ENCODE results near the gene KLHL11. TPM values are rescaled to one million over a fixed set of nuclear protein-coding genes. Genes with fewer than 3 reads are reported as not detected.
A peak's percentile ranks its signal among the peaks of the same experiment; 100 is the strongest.

KLHL11 gene
- total and polyA plus RNA-seq, 10 of the 15 experiments (the other 5 are each of a cell fraction or from before 2014, with no cell fraction given) = 0.07 to 17.2 (median 10.1) TPM

DNA sequence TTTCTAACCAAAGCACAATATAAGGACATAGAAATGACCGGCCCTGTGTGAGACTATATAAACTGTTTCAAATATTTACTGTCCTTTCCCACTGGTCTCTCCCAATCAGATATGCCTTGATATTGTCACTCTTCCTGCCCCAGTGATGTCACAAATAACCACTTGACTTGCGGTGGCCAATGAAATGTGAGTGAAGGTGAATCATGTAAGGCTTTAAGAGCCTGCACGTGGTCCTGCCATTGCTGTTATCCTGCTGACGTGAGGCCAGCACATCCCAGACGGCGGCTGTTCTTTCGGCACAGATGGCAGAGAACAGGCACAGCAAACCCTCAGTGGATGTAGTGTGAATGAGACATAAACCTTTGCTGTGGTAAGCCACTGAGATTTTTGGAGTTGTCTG lies 5.4 kb upstream of the KLHL11 start:
- Histone ChIP-seq H4K20me1 (ENCODE audit: control insufficient read depth, insufficient read depth) (no peaks in the 10 kb centered on the region; the same call in 1 of the 2 replicates), H3K36me3 (ENCODE audit: control insufficient read depth in 2 of 2, insufficient read depth in 2 of 2, low read length in 1 of 2) (peaks cover 24 to 43% of the 10 kb centered on the region in 2 experiments), H3K9me3 (replicated peaks; ENCODE audit: control insufficient read depth, insufficient read depth, low read length) (no peaks in the 10 kb centered on the region), H3K27me3 (replicated peaks in 1 of 2; ENCODE audit: control insufficient read depth in 2 of 2, insufficient read depth in 2 of 2, low read length in 1 of 2) (no peaks in the 10 kb centered on the region), H3K9ac (ENCODE audit: control insufficient read depth, insufficient read depth, low read length) (no peak overlapping the region), H3K4me3 (no peak overlapping the region), H3K4me2 (ENCODE audit: control insufficient read depth, insufficient read depth) (no peak overlapping the region), H3K27ac (ENCODE audit: control insufficient read depth, insufficient read depth) (no peak overlapping the region), H3K79me2 (ENCODE audit: control insufficient read depth, insufficient read depth, low read length) (no peaks in the 10 kb centered on the region), H3K4me1 (ENCODE audit: control insufficient read depth, insufficient read depth, low read length) (peaks cover under 1% of the 10 kb centered on the region; the same call in 1 of the 2 replicates), H2AFZ (ENCODE audit: control insufficient read depth, low read depth, low read length) (no peak overlapping the region)
- in situ Hi-C loops (cut with MboI) (no loop called here), intact Hi-C loops (cut with micrococcal nuclease; ENCODE audit: unreplicated experiment) (no loop called here)
- ChIA-PET RAD21 (ENCODE audit: unreplicated experiment) (no interaction called here), CTCF (no interaction called here), POLR2A (interaction anchor here (0.6 kb wide), 1 partner anchor 75 kb away, joined by 3 read pairs; no protein-coding TSS in a partner anchor), SMC1A (ENCODE audit: uncharacterized antibody, unreplicated experiment) (interaction anchor here (1.0 kb wide), 1 partner anchor 10 kb away, joined by 3 read pairs; no protein-coding TSS in a partner anchor)
- no peak for ATAC-seq
- TF ChIP-seq NFYB (IDR thresholded peaks at IDR 0.05; ENCODE audit: insufficient read depth, low read depth, low read length) (peak; percentile 36; the same call in 1 of the 2 replicates), IKZF1 (conservative IDR thresholded peaks at IDR 0.05) (no peak)
- BruUV-seq (replicated peaks) = TSS peak; percentile 48
- DNase-seq (ENCODE audit: low read depth, low spot score) = no peak
- FAIRE-seq = no peak
- WGBS (ENCODE audit: insufficient coverage, insufficient replicate concordance, low lambda C conversion rate, missing lambda C conversion rate) = 98% methylated on average over 7 of the region's 7 CpGs

DNA sequence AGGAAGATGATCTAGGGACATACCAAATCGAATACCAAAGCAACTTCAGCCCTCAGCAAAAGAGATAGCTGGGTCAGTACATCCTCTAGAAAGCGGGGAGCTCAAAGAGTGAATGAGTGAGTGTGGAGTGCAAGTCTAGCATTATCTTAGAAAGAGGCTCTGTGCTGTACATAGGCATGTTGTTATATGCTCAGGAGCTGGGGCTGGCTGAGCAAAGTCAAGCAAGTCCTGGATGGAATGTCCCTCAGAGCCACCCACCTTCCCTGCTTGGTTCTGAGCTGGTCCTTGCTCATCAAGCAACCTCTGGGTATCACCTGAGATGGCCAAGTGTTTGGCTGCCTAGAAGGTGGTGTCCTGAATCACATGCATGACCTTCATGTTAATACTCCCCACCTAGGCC lies 4.9 kb upstream of the KLHL11 start:
- intact Hi-C loops (cut with micrococcal nuclease; ENCODE audit: unreplicated experiment) = no loop called here

More for the DNA sequence above, 4.9 kb upstream of the KLHL11 start:
- BruUV-seq (replicated peaks) = no TSS peak
- H3K4me2 ChIP-seq (ENCODE audit: control insufficient read depth, insufficient read depth) = no peak overlapping the region
- ChIA-PET SMC1A (ENCODE audit: uncharacterized antibody, unreplicated experiment) (interaction anchor here (1.0 kb wide), 1 partner anchor 9 kb away, joined by 3 read pairs; no protein-coding TSS in a partner anchor), RAD21 (ENCODE audit: unreplicated experiment) (no interaction called here), CTCF (no interaction called here), POLR2A (interaction anchor here (0.6 kb wide), 1 partner anchor 75 kb away, joined by 3 read pairs; no protein-coding TSS in a partner anchor)
- no peaks in the 10 kb centered on the region for H3K9me3 ChIP-seq (replicated peaks; ENCODE audit: control insufficient read depth, insufficient read depth, low read length)
- H3K79me2 ChIP-seq (ENCODE audit: control insufficient read depth, insufficient read depth, low read length) = peaks cover under 1% of the 10 kb centered on the region; the same call in 1 of the 2 replicates
- H3K27ac ChIP-seq (ENCODE audit: control insufficient read depth, insufficient read depth) = no peak overlapping the region
- in situ Hi-C loops (cut with MboI) = no loop called here
- peaks cover 3% of the 10 kb centered on the region; the same call in 1 of the 2 replicates for H3K4me1 ChIP-seq (ENCODE audit: control insufficient read depth, insufficient read depth, low read length)
- peaks cover 24 to 43% of the 10 kb centered on the region in 2 experiments for H3K36me3 ChIP-seq (ENCODE audit: control insufficient read depth in 2 of 2, insufficient read depth in 2 of 2, low read length in 1 of 2)
- ATAC-seq (no peak), DNase-seq (ENCODE audit: low read depth, low spot score) (no peak), FAIRE-seq (no peak)
- no peak for TF ChIP-seq SREBF1 (IDR thresholded peaks at IDR 0.05; ENCODE audit: low read length)
- TF ChIP-seq, protein P1, sequence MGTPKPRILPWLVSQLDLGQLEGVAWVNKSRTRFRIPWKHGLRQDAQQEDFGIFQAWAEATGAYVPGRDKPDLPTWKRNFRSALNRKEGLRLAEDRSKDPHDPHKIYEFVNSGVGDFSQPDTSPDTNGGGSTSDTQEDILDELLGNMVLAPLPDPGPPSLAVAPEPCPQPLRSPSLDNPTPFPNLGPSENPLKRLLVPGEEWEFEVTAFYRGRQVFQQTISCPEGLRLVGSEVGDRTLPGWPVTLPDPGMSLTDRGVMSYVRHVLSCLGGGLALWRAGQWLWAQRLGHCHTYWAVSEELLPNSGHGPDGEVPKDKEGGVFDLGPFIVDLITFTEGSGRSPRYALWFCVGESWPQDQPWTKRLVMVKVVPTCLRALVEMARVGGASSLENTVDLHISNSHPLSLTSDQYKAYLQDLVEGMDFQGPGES (IDR thresholded peaks at IDR 0.05) = no peak
- TF ChIP-seq TCF3 (IDR thresholded peaks at IDR 0.05; ENCODE audit: borderline replicate concordance, insufficient read depth, low read depth, low read length) = no peak
- no peak for TF ChIP-seq NR2C2 (IDR thresholded peaks at IDR 0.05; ENCODE audit: borderline replicate concordance, control insufficient read depth, insufficient read length, low read depth)
- no peak for TF ChIP-seq KDM1A (IDR thresholded peaks at IDR 0.05; ENCODE audit: borderline replicate concordance)
- TF ChIP-seq, protein P2, sequence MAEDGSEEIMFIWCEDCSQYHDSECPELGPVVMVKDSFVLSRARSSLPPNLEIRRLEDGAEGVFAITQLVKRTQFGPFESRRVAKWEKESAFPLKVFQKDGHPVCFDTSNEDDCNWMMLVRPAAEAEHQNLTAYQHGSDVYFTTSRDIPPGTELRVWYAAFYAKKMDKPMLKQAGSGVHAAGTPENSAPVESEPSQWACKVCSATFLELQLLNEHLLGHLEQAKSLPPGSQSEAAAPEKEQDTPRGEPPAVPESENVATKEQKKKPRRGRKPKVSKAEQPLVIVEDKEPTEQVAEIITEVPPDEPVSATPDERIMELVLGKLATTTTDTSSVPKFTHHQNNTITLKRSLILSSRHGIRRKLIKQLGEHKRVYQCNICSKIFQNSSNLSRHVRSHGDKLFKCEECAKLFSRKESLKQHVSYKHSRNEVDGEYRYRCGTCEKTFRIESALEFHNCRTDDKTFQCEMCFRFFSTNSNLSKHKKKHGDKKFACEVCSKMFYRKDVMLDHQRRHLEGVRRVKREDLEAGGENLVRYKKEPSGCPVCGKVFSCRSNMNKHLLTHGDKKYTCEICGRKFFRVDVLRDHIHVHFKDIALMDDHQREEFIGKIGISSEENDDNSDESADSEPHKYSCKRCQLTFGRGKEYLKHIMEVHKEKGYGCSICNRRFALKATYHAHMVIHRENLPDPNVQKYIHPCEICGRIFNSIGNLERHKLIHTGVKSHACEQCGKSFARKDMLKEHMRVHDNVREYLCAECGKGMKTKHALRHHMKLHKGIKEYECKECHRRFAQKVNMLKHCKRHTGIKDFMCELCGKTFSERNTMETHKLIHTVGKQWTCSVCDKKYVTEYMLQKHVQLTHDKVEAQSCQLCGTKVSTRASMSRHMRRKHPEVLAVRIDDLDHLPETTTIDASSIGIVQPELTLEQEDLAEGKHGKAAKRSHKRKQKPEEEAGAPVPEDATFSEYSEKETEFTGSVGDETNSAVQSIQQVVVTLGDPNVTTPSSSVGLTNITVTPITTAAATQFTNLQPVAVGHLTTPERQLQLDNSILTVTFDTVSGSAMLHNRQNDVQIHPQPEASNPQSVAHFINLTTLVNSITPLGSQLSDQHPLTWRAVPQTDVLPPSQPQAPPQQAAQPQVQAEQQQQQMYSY (CRISPR knock-in tag; IDR thresholded peaks at IDR 0.05) = no peak
- TF ChIP-seq, protein P3, sequence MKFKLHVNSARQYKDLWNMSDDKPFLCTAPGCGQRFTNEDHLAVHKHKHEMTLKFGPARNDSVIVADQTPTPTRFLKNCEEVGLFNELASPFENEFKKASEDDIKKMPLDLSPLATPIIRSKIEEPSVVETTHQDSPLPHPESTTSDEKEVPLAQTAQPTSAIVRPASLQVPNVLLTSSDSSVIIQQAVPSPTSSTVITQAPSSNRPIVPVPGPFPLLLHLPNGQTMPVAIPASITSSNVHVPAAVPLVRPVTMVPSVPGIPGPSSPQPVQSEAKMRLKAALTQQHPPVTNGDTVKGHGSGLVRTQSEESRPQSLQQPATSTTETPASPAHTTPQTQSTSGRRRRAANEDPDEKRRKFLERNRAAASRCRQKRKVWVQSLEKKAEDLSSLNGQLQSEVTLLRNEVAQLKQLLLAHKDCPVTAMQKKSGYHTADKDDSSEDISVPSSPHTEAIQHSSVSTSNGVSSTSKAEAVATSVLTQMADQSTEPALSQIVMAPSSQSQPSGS (IDR thresholded peaks at IDR 0.05; ENCODE audit: low read length) = no peak
- no peaks in the 10 kb centered on the region for H3K27me3 ChIP-seq (replicated peaks in 1 of 2; ENCODE audit: control insufficient read depth in 2 of 2, insufficient read depth in 2 of 2, low read length in 1 of 2)
- no peaks in the 10 kb centered on the region; the same call in 1 of the 2 replicates for H4K20me1 ChIP-seq (ENCODE audit: control insufficient read depth, insufficient read depth)
- H3K9ac ChIP-seq (ENCODE audit: control insufficient read depth, insufficient read depth, low read length) = no peak overlapping the region
- H3K4me3 ChIP-seq = no peak overlapping the region
- H2AFZ ChIP-seq (ENCODE audit: control insufficient read depth, low read depth, low read length) = no peak overlapping the region
- 94% methylated on average over 2 of the region's 2 CpGs for WGBS (ENCODE audit: insufficient coverage, insufficient replicate concordance, low lambda C conversion rate, missing lambda C conversion rate)
